ENCODE measurements around the gene OBP2A. TPM values are rescaled to one million over a fixed set of nuclear protein-coding genes. Genes with fewer than 3 reads are reported as not detected.

OBP2A gene
- total RNA-seq, 5 donors from 2014 or later (not counting 1 experiment from before 2014, with no cell fraction given) = not detected

Other genes starting within 250 kb of the OBP2A start
- 1 to 10 TPM in 3 of 5 donors, under 1 TPM in 2; 0.35 to 2.0 (median 1.7) TPM for gene PPP1R26, start 66.3 kb upstream of the OBP2A start, total RNA-seq
- gene MRPS2, start 45.4 kb upstream of the OBP2A start, total RNA-seq = 10 to 100 TPM; 17.7 to 36.6 (median 32.8) TPM
- gene LCN1, start 24.7 kb upstream of the OBP2A start, total RNA-seq = not detected
- gene PAEP, start 15.6 kb downstream of the OBP2A start, total RNA-seq = not detected
- gene GLT6D1, start 93.4 kb downstream of the OBP2A start, total RNA-seq = not detected
- not detected for gene LCN9, start 117.2 kb downstream of the OBP2A start, total RNA-seq
- not detected for gene SOHLH1, start 153.4 kb downstream of the OBP2A start, total RNA-seq
- gene KCNT1, start 156.1 kb downstream of the OBP2A start, total RNA-seq = under 1 TPM in 3 of 5 donors, not detected in 2; 0.07 to 0.54 (median 0.16) TPM